Activated T-cell treated with anti-CD3 and anti-CD28 coated beads for 24 hours (primary cell): ENCODE results near the gene KSR2.
"Not testable (repeated sequence)": the region's sequence is repeated elsewhere in the genome, so short reads cannot be mapped to it uniquely, and the experiment has no call there.

Source experiments
- DNase-seq: peaks from one replicate; pipeline ENCODE4 v3.0.0-alpha.2; 2020; ENCODE audit warnings: low read depth

The KSR2 gene

GRCh38 chr12:117820216-117820907 lies 148.4 kb downstream of the KSR2 start:
- no peak for DNase-seq

DNA sequence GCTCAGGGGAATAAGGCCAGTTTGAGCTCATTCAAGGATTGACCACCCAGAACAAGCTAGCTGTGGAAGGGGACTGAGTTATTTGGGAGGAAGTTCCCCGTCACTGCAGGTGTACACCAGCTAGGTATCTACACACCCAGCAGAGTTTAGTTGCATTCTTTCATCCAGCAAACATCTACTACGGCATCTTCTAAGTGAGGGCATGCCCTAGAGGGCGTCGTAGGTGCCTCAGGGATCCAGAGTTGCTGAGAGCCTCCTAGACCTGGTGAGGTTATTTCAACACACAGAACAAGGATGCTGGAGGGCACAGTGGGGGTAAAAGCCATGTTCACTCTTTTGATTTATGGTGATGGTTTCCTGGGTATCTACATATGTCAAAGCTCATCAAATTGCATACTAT lies 149.6 kb downstream of the KSR2 start:
- no peak for DNase-seq

GRCh38 chr12:117818400-117818799 lies 150.4 kb downstream of the KSR2 start:
- no peak for DNase-seq

- DNase-seq = no peak
These were observed 159.3 kb downstream of the KSR2 start for GRCh38 chr12:117809509-117809908.

- no peak for DNase-seq
These were observed 160.8 kb downstream of the KSR2 start for GRCh38 chr12:117807946-117808345.

GRCh38 chr12:117807355-117807754 lies 161.4 kb downstream of the KSR2 start:
- no peak for DNase-seq

- DNase-seq = no peak
These were observed 162.9 kb downstream of the KSR2 start for GRCh38 chr12:117805865-117806264.

GRCh38 chr12:117803001-117803400 lies 165.8 kb downstream of the KSR2 start:
- DNase-seq = no peak

DNA sequence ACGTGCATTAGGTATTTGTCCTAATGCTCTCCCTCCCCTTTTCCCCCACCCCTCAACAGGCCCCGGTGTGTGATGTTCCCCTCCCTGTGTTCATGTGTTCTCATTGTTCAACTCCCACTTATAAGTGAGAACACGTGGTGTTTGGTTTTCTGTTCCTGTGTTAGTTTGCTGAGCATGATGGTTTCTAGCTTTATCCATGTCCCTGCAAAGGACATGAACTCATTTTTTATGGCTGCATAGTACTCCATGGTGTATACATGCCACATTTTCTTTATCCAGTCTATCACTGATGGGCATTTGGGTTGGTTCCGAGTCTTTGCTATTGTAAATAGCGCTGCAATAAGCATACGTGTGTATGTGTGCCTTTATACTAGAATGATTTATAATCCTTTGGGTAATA lies 168.1 kb downstream of the KSR2 start:
- DNase-seq = not testable (repeated sequence)

DNA sequence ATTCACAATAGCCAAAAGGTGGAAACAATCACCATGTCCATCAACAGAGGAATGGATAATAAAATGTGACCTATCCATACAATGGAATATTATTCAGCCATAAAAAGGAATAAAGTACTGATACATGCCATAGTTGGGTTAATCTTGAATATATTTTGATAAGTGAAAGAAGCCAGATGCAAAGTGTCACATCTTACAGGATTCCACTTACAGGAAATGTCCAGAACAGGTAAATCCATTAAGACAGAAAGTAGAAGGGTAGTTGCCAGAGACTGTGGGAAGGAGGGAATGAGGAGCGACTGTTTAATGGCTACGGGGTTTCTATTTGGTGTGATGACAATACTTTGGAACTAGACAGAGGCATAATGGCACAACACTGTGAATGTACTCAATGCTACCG lies 171.6 kb downstream of the KSR2 start:
- no peak for DNase-seq

DNA sequence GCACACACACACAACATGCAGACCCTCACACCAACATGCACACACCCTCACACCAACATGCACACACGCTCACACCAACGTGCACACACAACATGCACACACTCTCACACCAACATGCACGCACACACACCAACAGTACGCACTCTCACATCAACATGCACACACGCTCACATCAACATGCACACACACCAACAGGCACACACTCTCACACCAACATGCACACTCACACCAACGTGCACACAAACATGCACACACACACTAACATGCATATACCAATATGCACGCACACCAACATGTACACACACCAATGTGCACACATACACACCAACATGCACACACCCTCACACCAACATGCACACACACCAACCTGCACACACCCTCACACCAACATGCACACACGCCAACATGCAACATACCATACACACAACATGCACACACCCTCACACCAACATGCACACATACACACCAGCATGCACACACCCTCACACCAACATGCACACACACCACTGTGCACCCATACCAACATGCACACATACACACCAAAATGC lies 175.8 kb downstream of the KSR2 start:
- DNase-seq = no peak

GRCh38 chr12:117792471-117792870 lies 176.3 kb downstream of the KSR2 start:
- no peak for DNase-seq

DNA sequence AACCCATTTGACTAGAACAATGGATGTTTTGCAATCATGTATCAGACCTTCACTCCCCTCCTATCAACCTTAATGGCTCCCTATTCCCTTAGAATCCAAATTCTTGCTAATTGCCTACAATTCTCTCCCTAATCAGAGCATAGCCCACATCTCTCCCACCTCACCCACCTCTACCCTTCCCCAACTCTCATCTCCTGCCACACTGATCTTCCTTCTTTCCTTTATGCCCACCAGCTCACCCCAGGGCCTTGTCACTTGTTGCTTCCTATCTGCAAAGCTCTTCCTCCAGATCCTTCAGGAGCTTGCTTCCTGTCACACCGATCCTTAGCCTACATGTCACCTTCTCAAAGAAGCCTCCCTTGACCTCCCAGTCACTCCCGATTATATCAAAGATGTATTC lies 177.8 kb downstream of the KSR2 start:
- DNase-seq = no peak

GRCh38 chr12:117790198-117790597 lies 178.6 kb downstream of the KSR2 start:
- DNase-seq = no peak

DNA sequence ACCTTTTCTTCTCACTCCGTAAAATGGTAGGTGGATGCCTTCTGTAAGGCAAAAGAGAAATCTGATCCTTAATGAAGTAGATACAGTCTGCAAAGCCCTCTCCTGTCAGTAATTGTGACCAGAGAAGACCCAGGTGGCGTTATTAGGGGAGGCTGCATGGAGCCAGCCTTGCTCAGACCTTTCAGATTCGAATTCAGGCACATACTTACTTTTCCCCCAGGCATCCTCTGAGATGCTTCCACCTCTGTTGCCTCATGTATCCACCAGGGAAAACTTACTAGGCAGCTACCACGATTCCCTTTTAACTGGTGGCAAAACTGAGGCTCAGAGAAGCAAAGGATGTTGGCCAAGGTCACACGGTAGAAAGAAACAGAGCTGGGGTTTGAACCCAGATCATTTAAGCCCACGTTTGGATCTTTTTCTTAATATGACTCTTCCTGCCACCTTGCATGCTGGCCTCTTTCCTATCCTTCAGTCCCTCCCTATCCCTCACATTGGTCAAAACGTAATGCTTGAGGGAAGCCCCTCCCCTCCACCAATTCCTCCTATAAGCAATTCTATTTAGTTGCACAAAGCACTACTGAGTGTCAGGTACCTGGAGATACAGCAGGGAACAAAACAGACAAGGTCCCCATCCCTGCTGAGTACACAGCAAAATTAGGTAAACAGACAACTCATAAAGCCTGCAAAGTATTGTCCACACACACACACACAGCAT lies 179.4 kb downstream of the KSR2 start:
- no peak for DNase-seq

DNA sequence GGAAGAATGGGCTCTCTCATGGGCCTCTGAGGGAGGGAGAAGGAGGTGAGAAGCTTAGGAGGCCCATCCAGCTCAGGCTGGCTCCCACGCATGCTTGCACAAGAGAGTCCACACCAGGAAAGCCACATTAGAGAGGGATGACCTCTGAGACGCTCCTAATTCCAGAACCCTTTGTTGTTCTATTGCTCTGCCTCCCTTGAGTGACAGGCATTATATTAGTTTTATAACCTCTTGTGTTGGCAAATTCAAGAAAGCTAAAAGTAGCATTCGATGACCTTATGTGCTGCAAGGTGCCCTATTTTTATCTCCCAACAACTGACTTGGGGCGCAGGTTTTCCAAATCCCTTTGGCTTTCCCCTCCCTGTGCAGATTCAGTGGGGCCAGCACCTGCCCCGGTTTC lies 190.1 kb downstream of the KSR2 start:
- no peak for DNase-seq

DNA sequence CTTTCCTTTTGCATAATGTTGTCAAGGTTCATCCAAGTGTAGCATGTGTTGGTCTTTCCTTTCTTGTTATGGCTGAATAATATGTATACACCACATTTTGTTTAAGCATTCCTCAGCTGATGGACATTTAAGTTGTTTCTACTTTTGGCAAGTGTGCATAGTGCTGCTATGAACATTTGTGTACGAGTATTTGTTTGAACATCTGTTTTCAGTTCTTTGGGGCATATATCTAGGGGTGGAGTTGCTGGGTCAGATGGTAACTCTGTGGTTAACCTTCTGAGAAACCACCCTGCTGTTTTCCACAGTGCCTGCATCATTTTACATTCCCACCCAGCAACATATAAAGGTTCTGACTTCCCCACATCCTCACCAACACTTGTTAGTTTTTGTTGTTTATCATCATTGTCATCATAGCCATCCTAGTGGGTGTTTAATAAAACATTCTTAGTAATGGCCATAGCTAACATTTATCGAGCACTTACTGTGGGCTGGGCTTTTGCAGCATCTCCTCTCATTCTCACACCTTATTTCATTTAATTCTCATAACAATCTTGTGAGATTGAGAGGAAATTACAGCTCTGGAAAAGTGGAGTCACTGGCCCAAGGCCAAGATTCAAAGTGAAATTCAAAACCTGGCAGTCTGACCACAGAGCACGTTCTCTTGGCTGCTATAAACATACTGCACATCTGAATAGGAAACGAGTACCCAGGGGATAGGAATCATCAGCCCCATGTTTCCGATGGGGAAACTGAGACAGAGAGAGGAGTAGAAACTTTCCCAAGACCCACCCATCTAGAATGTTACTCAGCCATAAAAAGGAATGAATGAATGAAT lies 193.6 kb downstream of the KSR2 start:
- DNase-seq = no peak

DNA sequence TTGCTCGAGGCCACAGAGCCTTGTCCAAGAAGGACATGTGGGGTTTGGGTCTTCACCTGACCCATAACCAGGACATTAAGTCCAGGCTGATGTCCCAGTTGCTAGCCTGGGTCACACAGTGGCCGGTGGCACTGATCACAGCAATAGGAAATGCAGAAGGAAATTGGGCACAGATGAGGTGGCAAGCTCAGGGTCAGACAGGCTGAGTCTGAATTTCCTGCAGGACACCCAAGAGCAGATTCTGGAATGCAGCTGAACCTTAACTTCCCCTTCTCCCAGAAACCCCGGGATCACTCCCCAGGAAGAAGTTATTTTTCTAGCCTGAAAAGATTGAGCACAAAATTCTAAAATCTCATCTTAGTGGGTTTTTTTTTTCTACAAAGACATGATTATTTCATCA lies 199.9 kb downstream of the KSR2 start:
- DNase-seq = no peak

DNA sequence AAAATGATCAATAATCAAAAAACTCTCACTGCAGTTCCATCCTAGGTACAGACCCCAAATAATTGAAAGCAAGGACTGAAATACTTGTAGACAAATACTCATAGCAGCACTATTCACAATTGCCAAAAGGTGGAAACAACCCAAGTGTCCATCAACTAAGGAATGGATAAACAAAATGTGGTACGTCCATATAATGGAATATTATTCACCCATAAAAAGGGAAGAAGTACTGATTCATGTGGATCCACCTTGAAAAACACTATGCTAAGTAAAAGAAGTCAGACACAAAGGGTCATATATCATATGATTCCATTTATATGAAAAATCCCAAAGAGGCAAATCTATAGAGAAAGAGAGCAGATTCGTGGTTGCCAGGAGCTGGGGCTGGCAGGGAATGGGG lies 202.8 kb downstream of the KSR2 start:
- DNase-seq = no peak

GRCh38 chr12:117762143-117762542 lies 206.6 kb downstream of the KSR2 start:
- DNase-seq = no peak

GRCh38 chr12:117761528-117762100 lies 207.2 kb downstream of the KSR2 start:
- DNase-seq = no peak

GRCh38 chr12:117760990-117761389 lies 207.8 kb downstream of the KSR2 start:
- DNase-seq = no peak
